IPS DF 4.7 (cell line): ENCODE measurements around the gene BZW1.

Experiments used
- DNase-seq: peaks from one replicate; pipeline ENCODE4 v3.0.0-alpha.2; 2013; ENCODE audit warnings: low spot score; ENCODE audit errors: extremely low read depth

BZW1 gene

GRCh38 chr2:200829258-200829655 lies 17.5 kb downstream of the BZW1 start:
- DNase-seq: no peak

GRCh38 chr2:200834701-200835100 lies 23.0 kb downstream of the BZW1 start:
- DNase-seq: no peak

- no peak for DNase-seq
Measured at GRCh38 chr2:200839513-200839912, 27.8 kb downstream of the BZW1 start.

- DNase-seq: no peak
Measured at GRCh38 chr2:200843993-200844948, 32.6 kb downstream of the BZW1 start.

GRCh38 chr2:200845194-200845593 lies 33.5 kb downstream of the BZW1 start:
- no peak for DNase-seq

GRCh38 chr2:200845669-200846325 lies 34.1 kb downstream of the BZW1 start:
- DNase-seq: no peak

- DNase-seq: no peak
Measured at GRCh38 chr2:200847269-200847668, 35.6 kb downstream of the BZW1 start.

GRCh38 chr2:200847939-200848338 lies 36.2 kb downstream of the BZW1 start:
- no peak for DNase-seq

- DNase-seq: no peak
Measured at GRCh38 chr2:200850512-200851256, 39.0 kb downstream of the BZW1 start.

GRCh38 chr2:200851398-200852248 lies 39.9 kb downstream of the BZW1 start:
- no peak for DNase-seq

- DNase-seq: no peak
Measured at GRCh38 chr2:200852605-200853004, 40.9 kb downstream of the BZW1 start.

GRCh38 chr2:200856806-200857205 lies 45.1 kb downstream of the BZW1 start:
- DNase-seq: no peak

GRCh38 chr2:200860092-200860795 lies 48.5 kb downstream of the BZW1 start:
- no peak for DNase-seq

GRCh38 chr2:200861617-200862155 lies 50.0 kb downstream of the BZW1 start:
- no peak for DNase-seq

GRCh38 chr2:200862532-200863000 lies 50.9 kb downstream of the BZW1 start:
- no peak for DNase-seq

GRCh38 chr2:200863782-200864175 lies 52.1 kb downstream of the BZW1 start:
- no peak for DNase-seq

GRCh38 chr2:200864176-200865034 lies 52.7 kb downstream of the BZW1 start, which contains the start of gene CLK1:
CLK1 (minus strand) TSS chr2:200864658; CDS start chr2:200861862, 2,796 bp downstream.
- no peak for DNase-seq

- no peak for DNase-seq
Measured at GRCh38 chr2:200869014-200869413, 57.3 kb downstream of the BZW1 start.

GRCh38 chr2:200871151-200871550 lies 59.4 kb downstream of the BZW1 start:
- DNase-seq: no peak
